SKM-1 treated with dmso at 0.1 percent for 144 hours (cell line): ENCODE measurements around the gene PDZD2.

ENCODE experiments used
- DNase-seq: peaks from one replicate; lab custom pipeline; 2025; ENCODE audit not compliant: unreplicated experiment; lab: John Stamatoyannopoulos, UW

Gene PDZD2

DNA sequence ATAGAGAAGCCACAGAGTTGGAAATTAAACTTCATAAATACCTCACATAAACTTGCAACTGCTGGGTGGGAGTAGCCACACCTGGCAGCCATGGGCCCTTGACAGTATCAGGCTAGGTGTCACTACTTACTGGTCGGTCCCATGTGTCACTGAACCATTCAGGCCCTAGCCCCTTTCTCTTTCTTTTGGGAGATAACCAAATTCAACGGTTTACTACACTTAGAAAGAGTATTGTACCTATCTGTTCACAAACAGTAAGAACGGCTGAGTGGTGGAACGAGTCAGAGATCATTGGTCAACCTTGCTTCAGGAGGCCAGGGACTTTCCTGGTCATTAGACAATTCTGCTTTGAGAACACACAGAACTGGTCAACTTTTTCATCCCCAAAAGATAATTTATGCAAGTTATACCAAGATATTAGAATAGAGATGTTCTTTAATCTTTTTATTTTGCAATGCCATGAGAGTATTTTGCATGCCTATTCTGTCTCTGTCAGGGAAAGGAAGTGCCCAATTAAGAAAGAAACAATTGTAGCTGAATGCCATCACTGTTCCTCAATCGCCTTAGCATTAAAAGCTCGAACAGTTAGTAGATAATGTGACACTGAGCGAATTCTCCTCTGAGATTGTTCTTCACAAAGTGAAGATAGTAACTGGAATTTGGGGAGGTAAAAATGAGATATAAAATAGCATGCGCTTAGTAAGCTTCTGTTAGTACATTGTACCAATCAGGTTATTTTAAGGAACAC lies 484.3 kb downstream of the PDZD2 start:
- no peak for DNase-seq

DNA sequence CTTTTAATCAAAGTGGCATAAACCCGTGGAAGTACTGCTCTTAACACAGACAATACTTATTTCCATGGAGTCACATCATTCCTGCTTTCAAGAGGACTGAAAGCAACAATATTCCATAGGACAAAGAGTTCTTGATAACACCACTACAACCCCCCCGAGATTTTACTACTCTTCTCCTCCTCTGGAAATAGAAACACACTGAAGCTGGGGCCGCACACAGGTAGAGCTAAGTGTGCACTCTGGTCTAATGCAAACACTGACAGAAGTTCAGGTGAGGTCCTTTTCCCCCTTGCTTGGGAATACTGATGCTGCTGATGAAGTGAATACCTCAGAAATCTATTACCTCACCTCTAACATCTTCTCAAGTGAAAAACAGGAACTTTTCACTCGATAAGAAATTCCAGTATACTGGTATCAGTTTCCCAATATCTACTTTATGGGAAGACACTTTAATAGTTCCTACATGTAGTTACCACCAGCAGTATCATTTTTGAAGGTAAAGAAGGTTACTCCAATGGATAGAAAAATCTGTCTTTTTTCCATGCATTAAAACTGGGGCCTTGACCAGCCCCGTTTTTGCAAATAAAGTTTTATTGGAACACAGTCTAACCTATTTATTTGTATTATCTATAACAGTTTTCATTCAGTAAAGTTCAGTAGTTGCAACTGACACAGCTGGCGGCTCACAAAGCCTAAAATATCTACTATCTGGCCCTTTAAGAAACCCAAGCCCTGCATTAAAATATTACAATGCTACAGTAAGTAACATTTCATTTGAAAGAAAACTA lies 485.2 kb downstream of the PDZD2 start:
- DNase-seq, result no peak

DNA sequence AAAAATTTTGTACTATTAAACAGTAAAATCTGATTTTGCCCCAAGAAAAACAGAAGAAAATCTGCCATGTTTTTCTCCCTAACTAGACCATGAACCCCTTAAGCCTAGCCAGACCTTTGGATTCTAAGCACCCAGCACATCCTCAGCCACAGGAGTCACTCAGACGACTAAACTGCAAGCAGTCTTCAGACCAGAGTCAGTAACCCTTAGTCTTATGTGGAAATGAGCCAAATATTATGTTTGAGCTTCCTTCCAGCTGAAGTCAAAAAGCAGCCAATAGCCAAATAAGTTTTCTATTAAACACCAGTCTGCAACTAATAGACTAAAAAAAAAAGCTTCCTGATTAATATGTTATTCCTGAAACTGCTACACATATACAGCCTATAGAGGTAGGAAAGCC lies 487.8 kb downstream of the PDZD2 start:
- no peak for DNase-seq

DNA sequence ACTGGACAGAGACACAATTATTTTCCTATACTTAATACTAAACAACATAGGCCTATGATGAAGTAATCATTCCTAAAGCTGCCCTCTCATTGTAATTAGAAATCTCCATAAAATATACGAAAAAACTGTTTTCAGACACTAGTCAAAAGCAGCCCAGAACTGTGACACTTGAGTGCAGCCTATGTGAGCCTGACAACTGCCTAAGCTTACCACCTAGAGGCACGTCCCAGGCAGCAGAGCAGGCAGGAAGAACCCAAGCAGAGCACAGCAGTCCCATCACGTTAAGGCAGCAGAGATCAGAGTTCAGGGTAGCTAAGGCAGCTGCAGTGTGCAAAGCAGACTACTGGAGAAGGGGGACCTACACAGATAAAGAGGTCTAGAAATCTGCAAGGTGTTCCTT lies 488.8 kb downstream of the PDZD2 start:
- DNase-seq, result no peak

DNA sequence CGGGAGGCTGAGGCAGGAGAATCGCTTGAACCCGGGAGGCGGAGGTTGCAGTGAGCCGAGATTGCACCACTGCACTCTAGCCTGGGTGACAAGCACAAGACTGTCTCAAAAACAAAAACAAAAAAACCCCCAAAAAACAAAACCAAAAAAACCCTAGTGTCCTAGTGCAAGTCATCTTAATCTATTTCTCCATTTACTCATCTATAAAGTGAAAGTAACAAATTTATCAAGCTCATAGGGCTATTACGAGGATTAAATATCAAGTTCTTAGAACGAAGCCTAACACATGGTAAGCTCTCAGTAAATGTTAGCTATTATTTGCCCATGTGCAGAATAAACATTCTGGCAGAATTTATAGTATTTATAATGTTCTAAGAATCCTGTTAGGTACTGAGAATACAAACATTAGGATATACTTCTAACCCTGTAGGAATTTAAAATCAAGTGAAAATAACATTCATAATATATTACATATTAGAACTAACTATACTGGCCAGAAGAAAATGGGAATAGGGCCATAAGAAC lies 490.2 kb downstream of the PDZD2 start:
- no peak for DNase-seq

DNA sequence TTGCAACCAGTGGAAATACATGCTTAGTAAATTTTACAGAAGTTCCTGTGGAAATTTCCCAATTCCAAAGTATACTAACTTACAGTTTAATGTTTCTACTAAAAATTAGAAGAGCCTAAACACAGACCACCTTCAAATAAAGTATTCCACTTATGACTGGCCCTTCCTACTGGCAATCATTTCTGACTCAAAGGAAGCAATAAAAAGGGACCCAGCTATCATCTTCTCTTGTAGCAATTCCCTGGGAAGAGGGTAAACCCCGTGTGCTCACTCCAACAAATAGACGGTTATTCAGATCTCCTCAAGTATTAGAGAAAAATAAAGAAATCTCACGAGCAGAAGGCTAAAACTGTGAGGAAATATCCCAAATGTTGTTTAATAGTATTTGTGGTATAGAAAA lies 491.9 kb downstream of the PDZD2 start:
- DNase-seq, result no peak

DNA sequence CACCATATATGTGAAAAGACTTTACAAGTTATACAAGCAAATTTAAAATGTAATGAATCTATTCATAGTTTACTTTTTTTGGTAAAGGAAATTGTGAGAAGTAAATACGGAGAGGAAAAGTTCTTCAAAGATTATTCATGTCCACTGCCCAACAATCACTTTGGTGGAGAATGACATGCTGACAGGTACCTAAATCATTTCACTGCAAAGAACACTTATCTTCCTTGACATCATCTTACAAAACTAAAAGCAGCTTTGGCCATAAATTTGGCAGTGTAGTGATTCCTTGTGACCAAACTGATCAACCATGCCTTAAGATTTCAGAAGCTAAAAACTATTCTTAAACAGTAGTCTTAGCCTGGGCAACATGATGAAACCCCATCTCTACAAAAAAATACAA lies 492.7 kb downstream of the PDZD2 start:
- no peak for DNase-seq

DNA sequence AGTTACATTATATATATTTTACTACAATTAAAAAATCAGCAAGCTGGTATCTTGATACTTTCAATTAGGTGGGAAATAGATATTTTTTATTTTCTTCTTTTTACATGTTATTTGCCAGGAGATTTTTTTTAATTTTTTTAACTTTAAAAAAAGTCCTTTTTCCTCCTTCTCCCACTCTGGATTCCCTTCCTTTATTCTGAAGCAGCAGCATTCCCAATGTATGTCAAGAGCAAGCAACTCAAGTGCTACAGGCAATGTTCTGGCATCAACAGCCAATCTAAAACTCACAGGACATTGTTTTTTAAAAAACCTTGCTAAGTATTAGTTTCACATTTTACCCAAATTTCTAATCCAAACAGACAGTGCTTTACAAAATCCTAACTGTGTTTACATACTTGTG lies 493.8 kb downstream of the PDZD2 start:
- DNase-seq, result no peak

DNA sequence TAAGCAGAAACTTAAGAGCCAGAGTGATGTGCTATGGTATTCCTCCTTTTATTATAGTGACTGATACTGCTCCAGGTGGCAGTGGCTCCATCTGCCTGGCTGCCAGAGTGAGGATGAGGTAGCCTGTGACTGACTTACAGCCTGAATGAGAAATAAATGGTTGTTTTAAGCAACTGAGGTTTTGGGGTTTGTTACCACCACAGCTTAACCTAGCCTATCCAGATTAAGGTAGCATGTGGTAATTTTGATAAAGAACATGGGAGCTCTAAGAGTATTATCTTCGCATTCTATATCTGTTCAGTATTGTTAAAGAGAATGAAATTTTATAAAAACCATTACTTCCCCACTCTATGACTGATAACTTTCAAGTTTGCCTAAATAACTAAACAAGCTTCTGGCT lies 496.2 kb downstream of the PDZD2 start:
- DNase-seq, result no peak

DNA sequence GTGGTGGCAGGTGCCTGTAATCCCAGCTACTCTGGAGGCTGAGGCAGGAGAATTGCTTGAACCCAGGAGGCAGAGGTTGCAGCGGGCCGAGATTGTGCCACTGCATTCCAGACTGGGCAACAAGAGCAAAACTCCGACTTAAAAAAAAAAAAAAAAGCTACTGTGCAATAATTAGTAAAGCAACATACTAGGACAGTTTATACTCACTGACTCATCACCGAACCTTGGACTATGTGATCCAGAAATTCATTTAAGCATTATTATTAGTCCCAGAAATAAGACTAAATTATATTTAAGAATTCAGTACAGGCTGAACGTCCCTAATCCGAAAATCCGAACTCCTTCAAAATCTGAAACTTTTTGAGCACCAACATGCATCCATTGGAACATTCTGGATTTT lies 497.4 kb downstream of the PDZD2 start:
- no peak for DNase-seq

DNA sequence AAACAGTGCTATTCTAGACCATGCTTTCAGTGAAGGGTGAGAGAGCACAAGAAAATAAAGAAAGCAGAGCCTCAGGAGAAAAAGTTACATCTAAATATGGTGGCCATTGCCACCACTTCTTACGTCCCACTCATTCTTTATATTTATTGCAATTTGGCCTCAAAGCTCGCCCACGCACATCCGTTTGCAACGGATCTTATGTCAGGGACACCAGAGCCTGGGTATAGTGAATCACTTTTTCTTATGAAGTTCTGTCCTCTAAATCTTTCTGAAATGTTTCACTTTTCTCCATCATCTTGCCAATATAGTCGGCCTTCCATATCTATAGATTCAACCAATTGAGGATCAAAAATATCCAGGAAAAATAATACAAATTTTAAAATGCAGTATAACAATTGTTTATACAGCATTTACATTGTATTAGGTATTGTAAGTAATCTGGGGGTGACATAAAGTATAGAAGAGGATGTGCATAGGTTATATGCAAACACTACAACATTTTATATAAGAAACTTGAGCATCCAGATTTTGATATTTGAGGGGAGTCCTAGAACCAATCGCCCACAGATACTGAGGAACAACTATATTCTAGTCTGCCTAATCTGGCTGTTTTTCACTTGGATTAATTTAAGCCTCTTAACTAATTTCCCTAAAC lies 500.0 kb downstream of the PDZD2 start:
- DNase-seq, result no peak

DNA sequence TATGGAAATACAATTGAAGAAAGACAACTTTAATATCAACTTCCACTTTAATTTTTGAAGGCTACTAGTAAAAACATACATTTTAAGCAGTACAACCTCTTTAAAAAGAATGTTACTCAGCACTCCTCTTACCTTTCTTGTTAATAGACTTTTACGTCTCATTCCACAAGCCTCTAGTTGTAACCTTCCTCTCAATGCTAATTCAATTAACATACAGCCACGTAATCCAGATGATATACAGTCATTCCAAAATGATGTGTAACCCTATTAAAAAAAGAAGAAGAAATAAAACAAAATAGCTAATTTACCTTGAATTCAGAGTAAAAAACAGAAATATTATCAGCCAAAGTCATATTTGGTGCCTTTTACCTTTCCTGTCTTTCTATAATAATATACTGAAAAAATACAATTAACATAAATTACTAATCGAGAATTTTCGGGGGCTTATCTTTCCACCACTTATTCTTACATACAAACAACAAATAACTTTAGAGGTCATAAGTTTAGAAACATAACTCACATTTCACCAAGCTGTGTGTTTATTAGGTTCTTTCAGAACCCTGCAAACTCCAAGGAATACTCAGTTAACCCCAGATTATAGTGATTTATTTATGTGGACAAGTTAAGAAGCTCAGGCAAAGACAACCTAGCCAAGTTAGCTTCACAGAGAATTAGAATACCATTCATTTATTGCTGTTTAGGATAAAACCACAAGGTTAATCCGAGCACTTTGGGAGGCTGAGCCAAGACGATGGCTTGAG lies 504.9 kb downstream of the PDZD2 start:
- DNase-seq, result no peak

DNA sequence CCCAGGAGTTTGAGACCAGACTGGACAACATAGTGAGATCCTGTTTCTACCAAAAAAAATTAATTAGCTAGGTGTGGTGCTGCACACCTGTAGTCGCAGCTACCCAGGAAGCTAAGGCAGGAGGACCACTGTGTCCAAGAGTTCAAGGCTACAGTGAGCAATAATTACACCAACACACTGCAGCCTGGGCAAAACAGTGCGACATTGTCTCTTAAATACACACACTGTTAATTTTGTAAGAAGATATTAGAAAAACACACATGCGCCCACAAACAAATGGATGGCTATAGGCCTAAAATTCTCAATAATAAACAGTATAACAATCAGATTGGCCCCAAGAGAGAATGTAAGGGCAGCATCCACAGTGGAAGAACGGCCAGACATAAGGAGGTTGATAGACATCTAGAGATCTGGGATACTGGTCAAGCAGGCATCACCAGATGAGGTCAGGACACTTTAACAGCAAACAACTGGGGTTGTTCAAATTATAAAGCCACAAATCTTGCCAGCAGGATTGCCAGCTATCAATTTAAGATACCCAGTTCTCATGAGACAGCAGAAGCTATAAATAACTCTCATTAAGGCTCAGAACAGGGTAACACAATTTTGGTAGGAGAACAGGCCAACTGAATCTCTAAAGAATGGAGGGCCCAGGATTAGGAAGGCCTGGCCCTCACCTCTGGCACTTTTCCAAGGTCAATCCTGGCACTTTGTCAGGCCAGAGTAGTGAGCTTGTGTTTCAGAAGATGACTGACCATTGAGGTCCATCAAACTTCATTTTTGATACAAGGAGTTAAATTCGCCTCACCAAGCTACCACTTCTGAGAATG lies 505.7 kb downstream of the PDZD2 start:
- DNase-seq, result no peak

DNA sequence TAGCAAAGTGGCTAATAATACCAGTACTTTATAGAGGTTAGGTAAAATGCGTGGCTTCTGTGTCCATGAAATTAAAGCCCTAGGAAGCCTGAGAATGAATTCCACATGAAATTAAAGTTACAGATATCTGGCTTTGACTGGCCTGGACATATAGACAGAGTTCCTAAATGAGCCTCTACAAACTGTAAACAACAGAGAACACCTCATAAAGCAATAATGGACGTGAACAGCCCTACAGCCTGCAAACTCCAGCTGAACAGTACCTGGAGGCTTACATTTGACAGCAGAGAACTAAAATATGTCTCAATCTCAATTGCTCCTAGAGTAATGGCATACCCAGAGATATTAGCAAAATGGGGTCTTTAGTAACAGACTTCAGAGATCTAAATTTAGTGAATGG lies 506.4 kb downstream of the PDZD2 start:
- no peak for DNase-seq

DNA sequence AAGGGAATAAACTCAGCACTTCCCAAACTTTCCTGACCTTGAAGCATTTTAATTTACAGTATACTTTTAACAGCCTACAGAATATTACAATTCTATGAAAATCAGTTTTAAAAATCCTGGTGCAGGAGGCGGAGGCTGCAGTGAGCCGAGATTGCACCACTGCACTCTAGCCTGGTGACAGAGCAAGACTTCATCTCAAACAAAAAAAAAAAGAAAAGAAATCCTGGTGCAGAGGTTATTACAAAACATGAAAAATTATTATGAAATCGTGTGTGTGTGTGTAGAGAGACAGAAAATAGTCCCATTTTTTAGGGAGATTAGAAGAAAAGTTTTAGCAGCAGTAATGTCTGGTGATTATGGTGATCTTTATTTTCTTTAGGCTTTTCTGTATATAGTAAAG lies 508.3 kb downstream of the PDZD2 start:
- peak; percentile 13 for DNase-seq

DNA sequence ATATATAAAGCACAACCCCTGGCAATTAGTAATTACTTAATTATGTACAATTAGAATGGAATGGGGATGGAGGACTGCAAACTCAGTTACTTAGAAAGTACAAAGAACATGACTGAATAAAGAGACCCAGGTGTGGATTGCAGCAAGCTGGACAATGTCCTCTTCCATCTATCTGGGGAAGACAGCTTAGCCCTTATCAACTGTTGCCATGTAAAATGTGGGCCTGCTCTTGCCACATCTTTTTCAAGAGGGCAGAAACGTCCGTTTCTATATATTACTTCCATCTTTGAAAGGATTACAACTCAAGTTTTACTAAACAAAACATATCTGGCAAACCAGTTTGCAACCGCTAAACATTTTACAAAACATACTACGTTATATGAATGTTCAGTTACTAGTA lies 509.0 kb downstream of the PDZD2 start:
- no peak for DNase-seq

DNA sequence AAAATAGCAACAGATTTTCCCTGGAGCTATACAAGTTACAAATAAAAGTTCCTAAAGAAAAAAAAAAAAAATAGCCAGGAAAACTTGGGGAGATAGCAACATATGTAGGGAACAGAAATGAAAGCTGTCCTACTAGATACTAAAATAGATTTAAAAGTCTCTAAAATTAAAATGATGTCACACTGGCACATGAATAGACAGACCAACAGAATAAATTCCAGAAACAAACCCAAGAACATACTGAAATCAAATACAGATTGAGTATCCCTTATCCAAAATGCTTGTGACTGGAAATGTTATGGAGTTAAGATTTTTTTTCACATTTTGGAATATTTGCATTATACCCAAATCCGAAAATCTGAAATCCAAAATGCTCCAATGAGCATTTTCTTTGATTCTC lies 511.4 kb downstream of the PDZD2 start:
- no peak for DNase-seq

DNA sequence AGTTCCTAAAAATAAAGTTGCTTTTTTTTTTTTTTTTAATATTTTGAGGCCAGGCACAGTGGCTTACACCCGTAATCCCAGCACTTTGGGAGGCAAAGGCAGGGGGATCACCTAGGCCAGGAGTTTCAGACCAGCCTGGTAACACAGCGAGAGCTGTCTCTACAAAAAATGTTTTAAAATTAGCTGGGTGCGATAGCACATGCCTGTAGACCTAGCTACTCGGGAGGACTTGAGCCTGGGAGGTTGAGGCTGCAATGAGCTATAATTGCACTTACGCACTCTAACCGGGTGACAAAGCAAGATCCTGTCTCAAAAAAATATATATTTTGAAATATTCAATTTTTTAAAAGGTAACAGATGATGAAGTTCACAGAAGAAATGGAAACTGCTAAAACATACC lies 512.3 kb downstream of the PDZD2 start:
- DNase-seq, result no peak

DNA sequence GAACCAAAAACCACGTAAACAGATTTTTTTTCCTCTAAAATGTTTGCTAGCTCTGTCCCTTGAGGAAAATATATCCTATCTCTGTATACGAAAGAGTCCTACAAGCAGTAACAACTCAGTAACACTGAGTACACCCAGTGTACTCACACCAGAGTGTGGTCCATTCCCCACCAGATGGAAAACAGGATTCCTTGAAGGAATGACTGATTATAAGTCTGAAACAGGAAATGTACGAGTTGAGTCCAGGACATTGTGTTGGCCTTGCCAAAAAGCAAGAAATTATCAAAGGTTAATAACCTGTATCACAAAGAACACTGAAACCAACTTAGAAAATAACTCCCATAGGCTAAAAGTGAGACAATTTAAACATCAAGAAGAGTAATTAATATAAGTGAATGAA lies 514.8 kb downstream of the PDZD2 start:
- no peak for DNase-seq

DNA sequence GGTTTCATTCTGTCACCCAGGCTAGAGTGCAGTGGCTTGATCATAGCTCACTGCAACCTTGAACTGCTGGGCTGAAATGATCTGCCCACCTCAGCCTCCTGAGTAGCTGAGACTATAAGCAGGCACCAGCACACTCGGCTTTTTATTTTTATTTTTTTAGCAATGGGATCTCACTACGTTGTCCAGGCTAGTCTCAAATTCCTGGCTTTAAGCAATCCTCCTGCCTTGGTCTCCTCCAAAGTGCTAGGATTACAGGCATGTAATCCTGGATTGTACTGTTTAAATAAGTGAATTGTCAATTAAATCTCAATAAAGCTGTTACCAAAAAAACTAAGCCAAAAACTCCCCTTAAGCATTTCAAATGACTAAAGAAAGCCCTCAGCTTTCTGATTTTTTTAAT lies 516.3 kb downstream of the PDZD2 start:
- no peak for DNase-seq
